Heart left ventricle (tissue), 16 donors: ENCODE results near the gene UBL3. TPM values are rescaled to one million over a fixed set of nuclear protein-coding genes. Genes with fewer than 3 reads are reported as not detected.

Source experiments
- ATAC-seq, 4 donors: fragments of 200-7000 bp; cut with Tn5 transposase; one replicate each; pipeline ENCODE4 v1.9.1; 2020 to 2022; ENCODE audit warnings: moderate library complexity in 4 of 4, mild to moderate bottlenecking in 3 of 4, moderate number of reproducible peaks in 1 of 4
- DNase-seq, 5 donors: peaks; one replicate each; pipeline ENCODE4 v3.0.0-alpha.2; 2020
- H3K27ac ChIP-seq, 12 donors: fragments of 200-600 bp; sonication (generic) in 4 of 12; one replicate each; pipeline versions ENCODE4 v1.5.0 to v1.8.0; 2016 to 2022; ENCODE audit warnings: mild to moderate bottlenecking in 2 of 12
- H3K27me3 ChIP-seq, 9 donors: fragments of 200-600 bp; sonication (generic) in 2 of 9; one replicate each; pipeline versions ENCODE4 v1.5.1 to v1.8.0; 2016 to 2022; ENCODE audit warnings: mild to moderate bottlenecking in 3 of 9
- H3K36me3 ChIP-seq, 9 donors: fragments of 200-600 bp; sonication (generic) in 2 of 9; one replicate each; pipeline versions ENCODE4 v1.5.0 to v1.8.0; 2018 to 2022; ENCODE audit warnings: mild to moderate bottlenecking in 2 of 9
- H3K4me1 ChIP-seq, 12 donors: fragments of 200-600 bp; sonication (generic) in 4 of 12; one replicate each; pipeline versions ENCODE4 v1.5.0 to v1.8.0; 2016 to 2022; ENCODE audit warnings: mild to moderate bottlenecking in 3 of 12
- H3K4me3 ChIP-seq, 12 donors: fragments of 200-600 bp; sonication (generic) in 4 of 12; one replicate each; pipeline versions ENCODE4 v1.5.0 to v1.8.0; 2017 to 2022; ENCODE audit warnings: mild to moderate bottlenecking in 9 of 12, moderate library complexity in 4 of 12
- H3K9me3 ChIP-seq, 12 donors: fragments of 200-600 bp; sonication (generic) in 4 of 12; one replicate each; pipeline versions ENCODE4 v1.5.0 to v1.8.0; 2016 to 2022; ENCODE audit warnings: mild to moderate bottlenecking in 1 of 12
- CTCF ChIP-seq, 12 donors: fragments of 200-600 bp; sonication (generic) in 4 of 12; IDR thresholded peaks; one replicate each; pipeline versions ENCODE4 v1.5.0 to v1.8.0; 2018 to 2022; ENCODE audit warnings: antibody characterized with exemption in 12 of 12, mild to moderate bottlenecking in 5 of 12
- POLR2A ChIP-seq, 2 donors: fragments of 450-650 bp; IDR thresholded peaks; one replicate each; pipeline ENCODE4 v1.6.1; 2017; ENCODE audit warnings: antibody characterized with exemption in 2 of 2, mild to moderate bottlenecking in 2 of 2, moderate library complexity in 2 of 2
- WGBS, 4 donors: extraction: QIAGEN DNeasy Blood & Tissue Kit in 2 of 4; methylation state at CpG; one replicate each; pipeline versions ENCODE4 v1.1.5 to v1.1.7; 2013 to 2018; 5-methylcytosine and 5-hydroxymethylcytosine counted together
- intact Hi-C, 10 donors: fragments of 100-400 bp; cut with DNase I; formaldehyde crosslinking; loops; one replicate each; pipeline versions ENCODE4 v1.11.1 to v1.14.2; 2022
- polyA plus RNA-seq, 2 donors: library from polyadenylated mRNA; stranded (reverse); fragments of 200-250 nt; gene quantifications; one replicate each; pipeline ENCODE4 v1.2.3, GENCODE V29; 2013
- total RNA-seq, 9 donors: library from RNA; depleted of rRNA in 2 of 9; stranded (reverse); fragments of >200 nt in 2 of 9; fragmentation: NEBNext Ultra II Directional in 3 of 9; extraction: Animal tissue kit (Norgen Biotek cat#: 25700) in 3 of 9; gene quantifications; one replicate each; pipeline versions ENCODE4 v1.1.0 to v1.2.4, GENCODE V29; 2016 to 2023
- donor health status: ischemic (EF 13 %, LVEDD 7.1; RV severe dilation, severe dysfunction).
- donor health status: healthy with polysubstance abuse.
- donor health status: DM: no; HTN: yes; CAD: no.
- donor health status: DM: no; HTN: no; CAD: no.
- donor health status: ischemic (EF 25% LVEDD 6.9; RV normal size, moderate dysfunction).
- donor health status: ischemic (EF 25% LVEDD 5.7; RV mildly dilated, moderate dysfunction).
- donor health status: healthy.
- donor health status: DM: yes; HTN: yes; CAD: no.
- donor health status: ischemic (EF 35%, LVEDD 5.7; RV mildly dilated, moderate dysfunction).
- donor health status: nonischemic (EF 11% LVEDD 7.7; RV severe dilation, severe dysfunction).
- donor health status: DM: yes; HTN: yes; CAD: no.
- donor health status: PGD.
- donor health status: ischemic (EF 29% LVEDD 5.4; RV normal size, mild dysfunction).
- donor health status: nonischemic (EF 23%, LVEDD 6.1; RV moderate dilation, normal function).

Gene UBL3
- total and polyA plus RNA-seq, 11 donors, result 9.1 to 27.7 (median 20.6) TPM

- WGBS, 4 donors, result 75 to 80% (median 76%) methylated on average over 10 of the region's 10 CpGs
- Histone ChIP-seq H3K27me3 (no peaks in the 10 kb centered on the region), H3K4me1 (no peaks in the 10 kb centered on the region), H3K9me3 (no peaks in the 10 kb centered on the region), H3K36me3 (no peaks in the 10 kb centered on the region), H3K4me3 (no peak overlapping the region), H3K27ac (no peak overlapping the region)
- DNase-seq (no peak), ATAC-seq (no peak)
- TF ChIP-seq POLR2A (IDR thresholded peaks at IDR 0.05) (no peak), CTCF (IDR thresholded peaks at IDR 0.05) (no peak)
- intact Hi-C loops, result no loop called here
These were observed 96.6 kb downstream of the UBL3 start for GRCh38 chr13:29753618-29754472.

GRCh38 chr13:29752175-29752574 lies 98.2 kb downstream of the UBL3 start:
- Histone ChIP-seq H3K27me3 (no peaks in the 10 kb centered on the region), H3K36me3 (no peaks in the 10 kb centered on the region), H3K4me1 (no peaks in the 10 kb centered on the region), H3K27ac (no peak overlapping the region), H3K9me3 (no peaks in the 10 kb centered on the region), H3K4me3 (no peak overlapping the region)
- DNase-seq (no peak), ATAC-seq (no peak)
- WGBS, 4 donors, result 72 to 81% (median 81%) methylated on average over 4 of the region's 4 CpGs
- intact Hi-C loops, result no loop called here
- TF ChIP-seq CTCF (IDR thresholded peaks at IDR 0.05) (no peak), POLR2A (IDR thresholded peaks at IDR 0.05) (no peak)

GRCh38 chr13:29750183-29750530 lies 100.3 kb downstream of the UBL3 start:
- H3K9me3 ChIP-seq, result no peaks in the 10 kb centered on the region
- no peaks in the 10 kb centered on the region for H3K27me3 ChIP-seq
- intact Hi-C loops, result no loop called here
- H3K27ac ChIP-seq, result no peak overlapping the region
- H3K4me3 ChIP-seq, result no peak overlapping the region
- TF ChIP-seq CTCF (IDR thresholded peaks at IDR 0.05) (no peak), POLR2A (IDR thresholded peaks at IDR 0.05) (no peak)
- WGBS, 4 donors, result 75 to 76% (median 76%) methylated on average over 5 of the region's 5 CpGs
- H3K4me1 ChIP-seq, result no peaks in the 10 kb centered on the region
- DNase-seq, result no peak
- H3K36me3 ChIP-seq, result no peaks in the 10 kb centered on the region
- ATAC-seq, result no peak

GRCh38 chr13:29749401-29750182 lies 100.8 kb downstream of the UBL3 start:
- Histone ChIP-seq H3K4me1 (no peaks in the 10 kb centered on the region), H3K4me3 (no peak overlapping the region), H3K27me3 (no peaks in the 10 kb centered on the region), H3K9me3 (no peaks in the 10 kb centered on the region), H3K27ac (no peak overlapping the region), H3K36me3 (no peaks in the 10 kb centered on the region)
- WGBS, 4 donors, result 80 to 82% (median 81%) methylated on average over 6 of the region's 6 CpGs
- ATAC-seq (no peak), DNase-seq (no peak)
- TF ChIP-seq POLR2A (IDR thresholded peaks at IDR 0.05), result no peak
- TF ChIP-seq CTCF (IDR thresholded peaks at IDR 0.05), result no peak
- intact Hi-C loops, result no loop called here
